BJ (cell line): ENCODE measurements around the gene CRABP2. TPM values are rescaled to one million over a fixed set of nuclear protein-coding genes. Genes with fewer than 3 reads are reported as not detected.

Source experiments
- CTCF ChIA-PET: fragments of 350-600 bp; formaldehyde crosslinking; extraction: SDS; loops from one replicate; lab custom pipeline; 2021; ENCODE audit warnings: antibody characterized with exemption, inconsistent platforms; lab: Yijun Ruan, JAX
- POLR2A ChIA-PET: fragments of 300-600 bp; sonication (Branson Sonifier 250); formaldehyde crosslinking; extraction: SDS; loops from one replicate; lab custom pipeline; 2021; ENCODE audit warnings: antibody characterized with exemption; lab: Charles Lee
- DNase-seq: peaks from one replicate; pipeline ENCODE4 v3.0.0-alpha.2; 2011; ENCODE audit warnings: low read depth
- H3K27me3 ChIP-seq: 2 replicates; pipeline ENCODE4 v1.6.0; 2011; ENCODE audit warnings: low read length; ENCODE audit not compliant: control insufficient read depth, insufficient read depth
- H3K36me3 ChIP-seq: 2 replicates; pipeline ENCODE4 v1.5.1; 2011; ENCODE audit warnings: low read length; ENCODE audit not compliant: control insufficient read depth, insufficient read depth
- H3K4me3 ChIP-seq: 2 replicates; pipeline ENCODE4 v1.5.1; 2011; ENCODE audit warnings: low read depth, mild to moderate bottlenecking, control low read depth, low read length
- CTCF ChIP-seq: IDR thresholded peaks from 2 replicates; pipeline ENCODE4 v1.5.1; 2011; ENCODE audit warnings: low read depth, mild to moderate bottlenecking, control low read depth, inconsistent platforms, low read length, moderate library complexity; ENCODE audit not compliant: insufficient read depth
- polyA plus RNA-seq: library from polyadenylated mRNA; depleted of rRNA; stranded (reverse); fragments of >200 nt; gene quantifications from 2 replicates; pipeline ENCODE4 v1.2.3, GENCODE V29; 2011

CRABP2 gene
- polyA plus RNA-seq, 1 experiment: 75.9 TPM

- Histone ChIP-seq H3K27me3 (no peaks in the 10 kb centered on the region), H3K36me3 (peaks cover 28% of the 10 kb centered on the region), H3K4me3 (no peak overlapping the region)
- ChIA-PET POLR2A (no interaction called here), CTCF (interaction anchor here (1.5 to 2.8 kb wide), 4 partner anchors 16 to 118 kb away, joined by 3 to 19 read pairs (median 10); partner anchors contain the start of gene NTRK1)
- DNase-seq: no peak
- TF ChIP-seq CTCF: no peak
These were observed 36.6 kb upstream of the CRABP2 start for GRCh38 chr1:156742017-156742416.

DNA sequence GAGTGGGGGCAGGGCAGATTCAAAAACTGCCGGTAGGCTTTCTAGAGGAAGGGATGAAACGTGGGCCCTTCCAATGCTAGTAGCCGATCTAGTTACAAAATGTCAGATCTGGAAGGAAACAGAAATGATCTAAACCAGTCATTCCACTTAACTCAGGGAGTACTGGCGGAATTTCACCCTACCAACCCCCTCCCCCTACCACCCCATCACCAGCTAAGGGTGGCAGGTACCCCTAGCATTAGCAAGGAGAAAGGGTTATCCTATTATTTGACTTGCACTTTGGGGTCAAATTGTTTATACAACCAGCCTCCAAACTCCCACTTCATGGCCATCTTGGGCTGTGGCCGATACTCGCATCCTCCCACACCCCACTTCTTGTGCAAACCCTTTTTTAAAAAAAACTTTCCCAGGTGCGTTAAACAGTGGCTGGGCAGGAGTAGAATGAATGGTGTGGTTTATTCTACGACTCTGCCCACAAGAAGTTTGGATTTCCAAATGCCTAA lies 36.1 kb upstream of the CRABP2 start:
- no peak overlapping the region for H3K4me3 ChIP-seq
- ChIA-PET CTCF (interaction anchor here (0.8 to 2.8 kb wide), 8 partner anchors 11 to 119 kb away, joined by 3 to 19 read pairs (median 4); partner anchors contain the start of genes NTRK1 and PRCC), POLR2A (interaction anchor here (0.6 to 1.4 kb wide), 7 partner anchors 11 to 265 kb away, joined by 3 to 11 read pairs (median 3); partner anchors contain the start of genes HDGF, ISG20L2, METTL25B and PRCC)
- peaks cover 28% of the 10 kb centered on the region for H3K36me3 ChIP-seq
- TF ChIP-seq CTCF: no peak
- DNase-seq: no peak
- H3K27me3 ChIP-seq: no peaks in the 10 kb centered on the region

GRCh38 chr1:156740741-156741480 lies 35.5 kb upstream of the CRABP2 start, which contains the start of gene MRPL24:
TSS of gene MRPL24 (minus strand) at chr1:156741088. CDS start at chr1:156738704, 2,384 bp downstream.
- Histone ChIP-seq H3K27me3 (no peaks in the 10 kb centered on the region), H3K36me3 (peaks cover 29% of the 10 kb centered on the region), H3K4me3 (peak within 1 kb of the TSS; percentile 53)
- CTCF ChIA-PET: interaction anchor here (0.6 to 2.8 kb wide), 10 partner anchors 10 to 119 kb away, joined by 3 to 19 read pairs (median 4); partner anchors contain the start of genes HDGF, NTRK1 and PRCC
- POLR2A ChIA-PET: interaction anchor here (0.6 to 1.4 kb wide), 8 partner anchors 11 to 264 kb away, joined by 3 to 11 read pairs (median 4); partner anchors contain the start of genes HDGF, ISG20L2, METTL25B and PRCC
- TF ChIP-seq CTCF: no peak
- peak; percentile 99 for DNase-seq

DNA sequence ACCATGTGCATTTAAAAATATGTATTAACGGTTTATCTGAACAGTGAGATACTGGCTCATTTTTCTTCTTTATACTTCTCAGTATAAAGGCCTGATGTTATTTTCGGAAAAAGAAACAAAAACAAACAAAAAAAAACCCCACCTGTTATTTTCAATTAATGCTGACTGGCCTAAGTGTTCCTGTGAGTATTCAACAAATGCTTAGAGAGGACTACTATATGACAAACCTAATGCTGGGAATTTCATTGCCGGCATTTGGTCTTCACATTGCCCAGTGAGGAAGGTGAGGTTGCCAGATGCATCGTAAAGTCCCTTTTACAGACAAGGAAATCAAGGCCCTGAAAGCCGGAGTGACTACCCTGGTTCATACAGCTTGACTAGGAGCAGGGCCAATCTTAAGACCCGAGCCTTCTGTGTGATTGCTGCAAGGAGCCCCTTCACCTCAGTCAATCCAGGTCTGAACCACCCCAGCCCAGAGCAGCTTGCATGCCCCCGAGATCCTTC lies 34.9 kb upstream of the CRABP2 start:
- Histone ChIP-seq H3K36me3 (peaks cover 28% of the 10 kb centered on the region), H3K4me3 (peak overlapping the region; percentile 53), H3K27me3 (no peaks in the 10 kb centered on the region)
- TF ChIP-seq CTCF: no peak
- no peak for DNase-seq
- ChIA-PET POLR2A (interaction anchor here (0.6 to 1.4 kb wide), 3 partner anchors 12 to 27 kb away, joined by 3 to 10 read pairs (median 4); partner anchors contain the start of genes HDGF, ISG20L2, METTL25B and PRCC), CTCF (interaction anchor here (1.2 to 2.8 kb wide), 8 partner anchors 10 to 120 kb away, joined by 3 to 19 read pairs (median 6); partner anchors contain the start of genes HDGF, NTRK1 and PRCC)
